Ecto neural progenitor cell (in vitro differentiated cells): ENCODE results near the gene FBXO10.
"Not testable (repeated sequence)": the region's sequence is repeated elsewhere in the genome, so short reads cannot be mapped to it uniquely, and the experiment has no call there.

Experiments
- DNase-seq: peaks from one replicate; pipeline ENCODE4 v3.0.0-alpha.2; 2018; ENCODE audit warnings: low spot score

Gene FBXO10

GRCh38 chr9:37575921-37576721 lies at the start of gene FBXO10:
Gene FBXO10, minus strand, starts transcription at chr9:37576380. Its CDS starts 34,612 bp downstream, at chr9:37541768.
- peak; percentile 92 for DNase-seq

- no peak for DNase-seq
Measured at GRCh38 chr9:37625758-37626147, 49.6 kb upstream of the FBXO10 start.

GRCh38 chr9:37625036-37625757 lies 49.0 kb upstream of the FBXO10 start:
- no peak for DNase-seq

- DNase-seq = no peak
Measured at GRCh38 chr9:37624073-37624472, 47.9 kb upstream of the FBXO10 start.

GRCh38 chr9:37623267-37623666 lies 47.1 kb upstream of the FBXO10 start:
- no peak for DNase-seq

GRCh38 chr9:37622462-37622861 lies 46.3 kb upstream of the FBXO10 start:
- DNase-seq = no peak

GRCh38 chr9:37621273-37622121 lies 45.3 kb upstream of the FBXO10 start:
- no peak for DNase-seq

- no peak for DNase-seq
Measured at GRCh38 chr9:37620396-37620795, 44.2 kb upstream of the FBXO10 start.

- DNase-seq = no peak
Measured at GRCh38 chr9:37619806-37620205, 43.6 kb upstream of the FBXO10 start.

- no peak for DNase-seq
Measured at GRCh38 chr9:37618817-37619216, 42.6 kb upstream of the FBXO10 start.

GRCh38 chr9:37617832-37618231 lies 41.7 kb upstream of the FBXO10 start:
- DNase-seq = no peak

- DNase-seq = no peak
Measured at GRCh38 chr9:37617161-37617560, 41.0 kb upstream of the FBXO10 start.

GRCh38 chr9:37611961-37612360 lies 35.8 kb upstream of the FBXO10 start:
- no peak for DNase-seq

- DNase-seq = no peak
Measured at GRCh38 chr9:37611014-37611413, 34.8 kb upstream of the FBXO10 start.

- DNase-seq = no peak
Measured at GRCh38 chr9:37609735-37610397, 33.7 kb upstream of the FBXO10 start.

- no peak for DNase-seq
Measured at GRCh38 chr9:37608250-37608649, 32.1 kb upstream of the FBXO10 start.

GRCh38 chr9:37604296-37604695 lies 28.1 kb upstream of the FBXO10 start:
- DNase-seq = no peak

GRCh38 chr9:37602817-37603216 lies 26.6 kb upstream of the FBXO10 start:
- DNase-seq = no peak

- DNase-seq = not testable (repeated sequence)
Measured at GRCh38 chr9:37602061-37602460, 25.9 kb upstream of the FBXO10 start.

GRCh38 chr9:37596504-37596903 lies 20.3 kb upstream of the FBXO10 start:
- no peak for DNase-seq

- DNase-seq = no peak
Measured at GRCh38 chr9:37593883-37594448, 17.8 kb upstream of the FBXO10 start.
